GM23248 (cell line): ENCODE data around the gene LRCOL1. TPM values are rescaled to one million over a fixed set of nuclear protein-coding genes. Genes with fewer than 3 reads are reported as not detected.

Source experiments
- DNase-seq: peaks from one replicate; pipeline ENCODE4 v3.0.0-alpha.2; 2015
- H2AFZ ChIP-seq: fragments of 200-600 bp; sonication (generic); 2 replicates; pipeline ENCODE4 v1.6.1; 2016; ENCODE audit warnings: antibody characterized with exemption
- H3F3A ChIP-seq: fragments of 200-600 bp; sonication (generic); 2 replicates; pipeline ENCODE4 v1.6.1; 2016; ENCODE audit warnings: mild to moderate bottlenecking, antibody characterized with exemption, mixed run types; ENCODE audit not compliant: insufficient read depth
- H3K27ac ChIP-seq: fragments of 200-600 bp; sonication (generic); 2 replicates; pipeline ENCODE4 v1.5.1; 2016; ENCODE audit warnings: mild to moderate bottlenecking
- H3K27me3 ChIP-seq: fragments of 200-600 bp; sonication (generic); replicated peaks from 2 replicates; pipeline ENCODE4 v1.6.1; 2016; ENCODE audit warnings: mild to moderate bottlenecking; ENCODE audit not compliant: insufficient read depth
- H3K36me3 ChIP-seq: fragments of 200-600 bp; sonication (generic); 2 replicates; pipeline ENCODE4 v1.6.1; 2016; ENCODE audit warnings: low read depth, mild to moderate bottlenecking
- H3K4me1 ChIP-seq: fragments of 200-600 bp; sonication (generic); 2 replicates; pipeline ENCODE4 v1.6.1; 2016; ENCODE audit warnings: mild to moderate bottlenecking; ENCODE audit not compliant: insufficient read depth
- H3K4me2 ChIP-seq: fragments of 200-600 bp; sonication (generic); one replicate; pipeline ENCODE4 v1.6.1; 2016; ENCODE audit warnings: mild to moderate bottlenecking; ENCODE audit not compliant: unreplicated experiment
- H3K4me3 ChIP-seq: fragments of 200-600 bp; sonication (generic); 2 replicates; pipeline ENCODE4 v1.5.1; 2016; ENCODE audit warnings: mild to moderate bottlenecking
- H3K79me2 ChIP-seq: fragments of 200-600 bp; sonication (generic); 2 replicates; pipeline ENCODE4 v1.6.1; 2016; ENCODE audit warnings: mild to moderate bottlenecking; ENCODE audit not compliant: insufficient read depth
- H3K9ac ChIP-seq: fragments of 200-600 bp; sonication (generic); 2 replicates; pipeline ENCODE4 v1.6.1; 2016; ENCODE audit warnings: mild to moderate bottlenecking
- H3K9me2 ChIP-seq: fragments of 200-600 bp; sonication (generic); 2 replicates; pipeline ENCODE4 v1.6.1; 2016; ENCODE audit warnings: mixed run types, mild to moderate bottlenecking, moderate library complexity; ENCODE audit not compliant: insufficient read depth
- H3K9me3 ChIP-seq: fragments of 200-600 bp; sonication (generic); one replicate; pipeline ENCODE4 v1.6.1; 2017; ENCODE audit warnings: low read depth
- H4K20me1 ChIP-seq: fragments of 200-600 bp; sonication (generic); 2 replicates; pipeline ENCODE4 v1.6.0; 2016; ENCODE audit not compliant: insufficient read depth
- EZH2 ChIP-seq: fragments of 200-600 bp; sonication (generic); IDR thresholded peaks from 2 replicates; pipeline ENCODE4 v1.6.1; 2018; ENCODE audit warnings: antibody characterized with exemption, mild to moderate bottlenecking; ENCODE audit not compliant: insufficient read depth, poor library complexity, severe bottlenecking
- EZH2phosphoT487 ChIP-seq: fragments of 200-600 bp; sonication (generic); IDR thresholded peaks from 2 replicates; pipeline ENCODE4 v1.6.1; 2018; ENCODE audit warnings: antibody characterized with exemption, moderate library complexity, mild to moderate bottlenecking, low read depth; ENCODE audit not compliant: insufficient read depth
- WGBS, 2 experiments: methylation state at CpG; one replicate each; pipeline ENCODE4 v1.1.6; 2015 to 2017; ENCODE audit warnings: low lambda C conversion rate in 2 of 2, low coverage in 1 of 2; ENCODE audit errors: missing lambda C conversion rate in 2 of 2; 5-methylcytosine and 5-hydroxymethylcytosine counted together
- in situ Hi-C: fragments of 300-500 bp; cut with MboI; formaldehyde crosslinking; loops from 2 replicates; pipeline ENCODE4 v1.15.0; 2020
- polyA plus RNA-seq: library from polyadenylated mRNA; unstranded; fragments of >200 nt; fragmentation: Nextera tagmentation; extraction: Ambion mirVana; gene quantifications from 2 replicates; pipeline ENCODE4 v1.2.1, GENCODE V29; 2016
- total RNA-seq: library from RNA; depleted of rRNA; stranded (reverse); fragments of >200 nt; shearing (Covaris generic); gene quantifications from 2 replicates; pipeline ENCODE4 v1.2.3, GENCODE V29; 2014; rRNA removed

LRCOL1 gene
- not detected in 2 replicates for total RNA-seq
- not detected in 2 replicates for polyA plus RNA-seq

GRCh38 chr12:132610051-132610759 lies at the start of gene LRCOL1:
TSS of gene LRCOL1 (minus strand) at chr12:132610582. CDS start at chr12:132606251, 4,331 bp downstream.
- Histone ChIP-seq H3K27me3 (peaks cover 57% of the 10 kb centered on the region), H4K20me1 (no peaks in the 10 kb centered on the region), H3K4me3 (0 out of 2 replicates have a peak within 1 kb of the TSS, but pooled peaks have one; percentile 6), H3K9me3 (no peaks in the 10 kb centered on the region), H3K27ac (no peak within 1 kb of the TSS), H3K36me3 (no peaks in the 10 kb centered on the region), H3K9ac (no peak within 1 kb of the TSS), H2AFZ (no peak within 1 kb of the TSS), H3F3A (no peaks in the 10 kb centered on the region), H3K79me2 (no peaks in the 10 kb centered on the region), H3K9me2 (no peaks in the 10 kb centered on the region), H3K4me2 (no peak within 1 kb of the TSS), H3K4me1 (no peaks in the 10 kb centered on the region)
- DNase-seq, result peak; percentile 77
- WGBS, 2 experiments, result 40 to 45% methylated on average over 32 to 35 of the region's 35 CpGs
- in situ Hi-C loops, result loop anchor here (10.0 to 25.0 kb wide), 2 partner anchors 195 to 448 kb away; no protein-coding TSS in a partner anchor
- no peak for TF ChIP-seq EZH2phosphoT487
- no peak for TF ChIP-seq EZH2

GRCh38 chr12:132660052-132660451 lies 49.7 kb upstream of the LRCOL1 start:
- peaks cover 5% of the 10 kb centered on the region for H3K36me3 ChIP-seq
- no peak overlapping the region for H3K9ac ChIP-seq
- no peak overlapping the region for H3K4me2 ChIP-seq
- H3K27me3 ChIP-seq, result no peaks in the 10 kb centered on the region
- TF ChIP-seq EZH2, result no peak
- no peak for TF ChIP-seq EZH2phosphoT487
- in situ Hi-C loops, result no loop called here
- no peaks in the 10 kb centered on the region for H3K9me2 ChIP-seq
- H4K20me1 ChIP-seq, result no peaks in the 10 kb centered on the region
- no peak overlapping the region for H2AFZ ChIP-seq
- H3K4me3 ChIP-seq, result no peak overlapping the region
- no peaks in the 10 kb centered on the region for H3K79me2 ChIP-seq
- no peaks in the 10 kb centered on the region for H3K4me1 ChIP-seq
- no peak overlapping the region for H3K27ac ChIP-seq
- 94 to 95% methylated on average over 5 of the region's 5 CpGs for WGBS, 2 experiments
- no peaks in the 10 kb centered on the region for H3F3A ChIP-seq
- H3K9me3 ChIP-seq, result no peaks in the 10 kb centered on the region
- no peak for DNase-seq

- in situ Hi-C loops, result no loop called here
- no peak for TF ChIP-seq EZH2
- no peak for TF ChIP-seq EZH2phosphoT487
- Histone ChIP-seq H3K9me3 (no peaks in the 10 kb centered on the region), H3K9ac (no peak overlapping the region), H4K20me1 (no peaks in the 10 kb centered on the region), H3K4me2 (no peak overlapping the region), H3K4me3 (no peak overlapping the region), H3K27me3 (no peaks in the 10 kb centered on the region), H3K9me2 (no peaks in the 10 kb centered on the region), H3K79me2 (no peaks in the 10 kb centered on the region), H3K36me3 (peaks cover 9% of the 10 kb centered on the region), H2AFZ (no peak overlapping the region), H3K27ac (no peak overlapping the region), H3F3A (no peaks in the 10 kb centered on the region), H3K4me1 (no peaks in the 10 kb centered on the region)
- 97% methylated on average over 16 of the region's 16 CpGs for WGBS, 2 experiments
- DNase-seq, result no peak
Observed at GRCh38 chr12:132659146-132659545, 48.8 kb upstream of the LRCOL1 start.

- Histone ChIP-seq H3K9me3 (no peaks in the 10 kb centered on the region), H3K27me3 (no peaks in the 10 kb centered on the region), H3K36me3 (peaks cover 15% of the 10 kb centered on the region), H3K9ac (no peak overlapping the region), H2AFZ (no peak overlapping the region), H3K79me2 (no peaks in the 10 kb centered on the region), H3F3A (no peaks in the 10 kb centered on the region), H3K4me2 (no peak overlapping the region), H3K27ac (no peak overlapping the region), H3K9me2 (no peaks in the 10 kb centered on the region), H4K20me1 (no peaks in the 10 kb centered on the region), H3K4me1 (no peaks in the 10 kb centered on the region), H3K4me3 (no peak overlapping the region)
- WGBS, 2 experiments, result 90 to 91% methylated on average over 32 of the region's 32 CpGs
- TF ChIP-seq EZH2 (no peak), EZH2phosphoT487 (no peak)
- no peak for DNase-seq
- in situ Hi-C loops, result no loop called here
Observed at GRCh38 chr12:132658149-132658894, 47.9 kb upstream of the LRCOL1 start.
